WI38 (cell line): ENCODE measurements around the gene IQGAP2.

Experiments
- H3K4me3 ChIP-seq: 2 replicates; pipeline ENCODE4 v1.5.1; 2011; ENCODE audit warnings: low read depth, mild to moderate bottlenecking, control low read depth, low read length
- CTCF ChIP-seq: IDR thresholded peaks from 2 replicates; pipeline ENCODE4 v1.5.1; 2012; ENCODE audit warnings: low read depth, mild to moderate bottlenecking, control low read depth, low read length

The IQGAP2 gene

GRCh38 chr5:76705574-76705973 lies 302.5 kb downstream of the IQGAP2 start:
- no peak overlapping the region for H3K4me3 ChIP-seq
- no peak for TF ChIP-seq CTCF

- no peak for TF ChIP-seq CTCF
- no peak overlapping the region for H3K4me3 ChIP-seq
Measured at GRCh38 chr5:76709762-76710161, 306.7 kb downstream of the IQGAP2 start.

- no peak for TF ChIP-seq CTCF
- no peak overlapping the region for H3K4me3 ChIP-seq
Measured at GRCh38 chr5:76710991-76711390, 307.9 kb downstream of the IQGAP2 start.

- H3K4me3 ChIP-seq, result peak overlapping the region; percentile 98
- TF ChIP-seq CTCF, result no peak
Measured at GRCh38 chr5:76714751-76715485, 311.8 kb downstream of the IQGAP2 start.

- TF ChIP-seq CTCF, result no peak
- peak overlapping the region; percentile 98 for H3K4me3 ChIP-seq
Measured at GRCh38 chr5:76715486-76715735, 312.3 kb downstream of the IQGAP2 start.

- TF ChIP-seq CTCF, result 0 out of 2 replicates have a peak, but pooled peaks have one; percentile 20
Measured at GRCh38 chr5:76715736-76716455, 312.8 kb downstream of the IQGAP2 start, which contains the start of gene F2R. F2R (plus strand) TSS chr5:76716126; CDS start chr5:76716308, 182 bp downstream.

GRCh38 chr5:76716456-76717157 lies 313.5 kb downstream of the IQGAP2 start:
- peak overlapping the region; percentile 98 for H3K4me3 ChIP-seq
- TF ChIP-seq CTCF, result no peak

More at GRCh38 chr5:76715736-76716455, 312.8 kb downstream of the IQGAP2 start, which contains the start of gene F2R:
- peak within 1 kb of the TSS; percentile 98 for H3K4me3 ChIP-seq
